MM.1S (cell line): ENCODE results near the gene SPRTN.

ENCODE experiments used
- CTCF ChIP-seq: fragments of 300-600 bp; sonication (generic); IDR thresholded peaks from 2 replicates; pipeline ENCODE4 v1.5.1; 2016; ENCODE audit warnings: antibody characterized with exemption, low read length, mixed read lengths
- EZH2 ChIP-seq: fragments of 300-600 bp; sonication (generic); optimal IDR thresholded peaks from 2 replicates; pipeline ENCODE3; 2017; ENCODE audit warnings: low read depth, mild to moderate bottlenecking, antibody characterized with exemption, low read length, mixed read lengths
- EZH2phosphoT487 ChIP-seq: fragments of 300-600 bp; sonication (generic); IDR thresholded peaks from 2 replicates; pipeline ENCODE4 v1.6.1; 2018; ENCODE audit warnings: antibody characterized with exemption, low read length

- TF ChIP-seq EZH2 (no peak), CTCF (no peak), EZH2phosphoT487 (no peak)
Measured at GRCh38 chr1:231374394-231374793, 36.3 kb downstream of the SPRTN start.
